K562 (cell line): ENCODE data around the gene DNAJC8. TPM values are rescaled to one million over a fixed set of nuclear protein-coding genes. Genes with fewer than 3 reads are reported as not detected.
A peak's percentile ranks its signal among the peaks of the same experiment; 100 is the strongest.

Experiments used
- ARID3B ChIP-seq: fragments of 250-450 bp; sonication (Bioruptor Pico); IDR thresholded peaks from 2 replicates; pipeline ENCODE4 v1.4.0; 2020; ENCODE audit warnings: borderline replicate concordance
- GABPB1 ChIP-seq: sonication (generic); formaldehyde crosslinking; IDR thresholded peaks from 2 replicates; pipeline ENCODE4 v1.8.0; 2022; ENCODE audit warnings: mild to moderate bottlenecking, missing genetic modification reagents
- GATAD2B ChIP-seq: fragments of 450-650 bp; IDR thresholded peaks from 2 replicates; pipeline ENCODE4 v1.6.1; 2017; ENCODE audit warnings: mild to moderate bottlenecking, borderline replicate concordance
- HMGN3 ChIP-seq: IDR thresholded peaks from 2 replicates; pipeline ENCODE4 v1.6.1; 2011; ENCODE audit warnings: borderline replicate concordance, low read depth, mild to moderate bottlenecking, mixed read lengths, low read length; ENCODE audit not compliant: insufficient read length; ENCODE audit errors: extremely low read depth
- HNRNPK ChIP-seq: fragments of 200-400 bp; formaldehyde crosslinking; IDR thresholded peaks from one replicate; pipeline ENCODE4 v1.6.1; 2018; ENCODE audit warnings: mild to moderate bottlenecking, low read depth, low read length; ENCODE audit not compliant: poor library complexity, severe bottlenecking
- L3MBTL2 ChIP-seq: fragments of 450-650 bp; IDR thresholded peaks from 2 replicates; pipeline ENCODE4 v1.6.1; 2016; ENCODE audit warnings: mild to moderate bottlenecking, moderate library complexity
- MCM7 ChIP-seq, 2 experiments: fragments of 450-650 bp; IDR thresholded peaks; 2 replicates each; pipeline ENCODE4 v1.6.1; 2016 to 2018
- MEF2D ChIP-seq: conservative IDR thresholded peaks from 2 replicates; pipeline ENCODE4 v1.6.1; 2016; ENCODE audit warnings: low read depth, missing genetic modification characterization, missing compliant biosample characterization
- MLX ChIP-seq, 2 experiments: fragments of 450-650 bp in 1 of 2; sonication (generic) in 1 of 2; formaldehyde crosslinking; conservative IDR thresholded peaks; 2 replicates each; pipeline versions ENCODE4 v1.4.0 to v1.8.1; 2020 to 2022; ENCODE audit warnings: mild to moderate bottlenecking in 1 of 2, missing genetic modification reagents in 1 of 2
- RBM22 ChIP-seq: fragments of 200-400 bp; formaldehyde crosslinking; IDR thresholded peaks from 2 replicates; pipeline ENCODE4 v1.6.1; 2018; ENCODE audit warnings: low read length, low read depth; ENCODE audit not compliant: poor library complexity, severe bottlenecking
- RFX1 ChIP-seq: fragments of 450-650 bp; IDR thresholded peaks from 2 replicates; pipeline ENCODE4 v1.6.1; 2016; ENCODE audit warnings: mild to moderate bottlenecking, moderate library complexity
- SMAD1 ChIP-seq: fragments of 150-350 bp; IDR thresholded peaks from 2 replicates; pipeline ENCODE4 v1.6.1; 2014; ENCODE audit warnings: low read length, low read depth; ENCODE audit not compliant: partially characterized antibody
- TCF7 ChIP-seq: sonication (generic); IDR thresholded peaks from 2 replicates; pipeline ENCODE4 v1.6.1; 2016; ENCODE audit warnings: antibody characterized with exemption, borderline replicate concordance
- YBX1 ChIP-seq: fragments of 450-650 bp; IDR thresholded peaks from 2 replicates; pipeline ENCODE4 v1.7.1; 2016; ENCODE audit warnings: mild to moderate bottlenecking
- YY1 ChIP-seq, 3 experiments: IDR thresholded peaks; 2 replicates each; pipeline ENCODE4 v1.6.1; 2011; ENCODE audit warnings: low read length in 2 of 3, mild to moderate bottlenecking in 2 of 3, moderate library complexity in 2 of 3, borderline replicate concordance in 1 of 3, control low read depth in 1 of 3, low read depth in 1 of 3; ENCODE audit not compliant: insufficient read depth in 3 of 3, insufficient replicate concordance in 2 of 3, control insufficient read depth in 1 of 3, insufficient read length in 1 of 3; ENCODE audit errors: extremely low read depth in 1 of 3
- ZFPM2 ChIP-seq: fragments of 250-450 bp; sonication (Bioruptor Pico); IDR thresholded peaks from 2 replicates; pipeline ENCODE4 v1.5.1; 2022; ENCODE audit warnings: mild to moderate bottlenecking
- ZKSCAN3 ChIP-seq: fragments of 250-450 bp; sonication (Bioruptor Pico); IDR thresholded peaks from 2 replicates; pipeline ENCODE4 v1.4.0; 2020
- ZNF311 ChIP-seq: fragments of 250-450 bp; sonication (Bioruptor Pico); IDR thresholded peaks from 2 replicates; pipeline ENCODE4 v1.4.0; 2020; ENCODE audit warnings: mild to moderate bottlenecking, moderate library complexity
- ZNF408 ChIP-seq: fragments of 250-450 bp; sonication (Bioruptor Pico); IDR thresholded peaks from 2 replicates; pipeline ENCODE4 v1.4.0; 2020; ENCODE audit warnings: low read depth, mild to moderate bottlenecking, moderate library complexity
- ZNF561 ChIP-seq: fragments of 450-650 bp; formaldehyde crosslinking; conservative IDR thresholded peaks from 2 replicates; pipeline ENCODE4 v1.4.0; 2020; ENCODE audit warnings: mild to moderate bottlenecking, moderate library complexity
- ZZZ3 ChIP-seq: fragments of 450-650 bp; IDR thresholded peaks from 2 replicates; pipeline ENCODE4 v1.6.1; 2016; ENCODE audit warnings: antibody characterized with exemption, mild to moderate bottlenecking, moderate library complexity
- polyA plus RNA-seq, 8 experiments: library from polyadenylated mRNA; depleted of rRNA in 4 of 8; stranded (reverse) in 5 of 8; unstranded in 3 of 8; fragments of >200 nt; fragmentation: Nextera tagmentation in 2 of 8; fragmentation: Illumina TruSeq in 1 of 8; extraction: Ambion mirVana in 2 of 8; extraction: Trizol in 1 of 8; gene quantifications; 2 replicates each; pipeline versions ENCODE4 v1.2.1 to v1.2.3, GENCODE V29; 2011 to 2014; ENCODE audit warnings: inconsistent platforms in 1 of 8, missing spikeins in 1 of 8
- total RNA-seq, 7 experiments: library from RNA; depleted of rRNA in 6 of 7; stranded (reverse); fragments of >200 nt in 6 of 7; fragmentation: Illumina TruSeq in 2 of 7; extraction: Trizol in 2 of 7; gene quantifications; 2 replicates each; pipeline versions ENCODE4 v1.2.1 to v1.2.3, GENCODE V29; 2011 to 2021; ENCODE audit warnings: low replicate concordance in 1 of 7
- TF ChIP-seq, protein P1 (sequence below), 3 experiments: IDR thresholded peaks in 2 of 3; conservative IDR thresholded peaks in 1 of 3; 2 replicates each; pipeline ENCODE4 v1.5.1; 2011 to 2012; ENCODE audit warnings: low read length in 3 of 3, mild to moderate bottlenecking in 3 of 3, control low read depth in 2 of 3, improper control_type of control experiment in 1 of 3, inconsistent platforms in 1 of 3, low read depth in 1 of 3, mixed read lengths in 1 of 3, moderate library complexity in 1 of 3; ENCODE audit not compliant: insufficient read depth in 2 of 3

The DNAJC8 gene
- total and polyA plus RNA-seq, 9 of the 15 experiments (the other 6 are each of a cell fraction or from before 2014, with no cell fraction given) = 143 to 508 (median 209) TPM

DNA sequence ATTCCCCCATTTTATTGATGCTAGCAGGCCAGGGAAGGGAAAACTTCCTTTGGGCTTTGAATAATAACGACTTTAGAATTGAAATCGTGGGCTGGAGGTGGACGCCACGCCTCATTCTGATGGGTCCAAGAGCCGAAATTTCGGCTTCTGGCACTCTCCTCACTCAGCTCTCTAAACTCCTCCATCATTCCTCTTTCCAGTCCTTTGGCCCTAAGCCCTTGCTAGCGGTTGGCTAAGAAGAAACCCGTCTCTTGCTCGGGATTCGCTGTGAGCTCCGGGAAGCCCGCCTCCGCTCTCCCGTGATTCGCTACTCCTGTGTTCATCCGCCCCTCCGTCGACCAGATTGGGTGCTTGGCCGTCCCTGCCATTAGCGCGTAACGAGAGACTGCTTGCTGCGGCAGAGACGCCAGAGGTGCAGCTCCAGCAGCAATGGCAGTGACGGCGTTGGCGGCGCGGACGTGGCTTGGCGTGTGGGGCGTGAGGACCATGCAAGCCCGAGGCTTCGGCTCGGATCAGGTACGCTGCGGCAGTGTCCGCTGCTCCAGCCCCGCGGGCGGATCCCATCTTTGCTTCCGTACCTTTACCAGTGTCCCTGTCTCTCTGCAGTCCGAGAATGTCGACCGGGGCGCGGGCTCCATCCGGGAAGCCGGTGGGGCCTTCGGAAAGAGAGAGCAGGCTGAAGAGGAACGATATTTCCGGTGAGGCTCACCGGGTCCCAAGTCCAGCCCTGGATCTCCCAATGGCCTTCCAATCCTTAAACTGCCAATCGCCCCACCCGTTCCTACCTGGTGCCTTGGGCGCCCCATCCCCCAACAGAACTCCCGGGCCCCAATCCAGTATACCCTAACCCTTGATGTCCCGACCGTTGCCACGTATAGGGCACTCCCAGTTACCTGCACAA, 3.2 kb upstream of the DNAJC8 start, which contains the start of gene ATP5IF1 (continued):
- TF ChIP-seq, protein P1, sequence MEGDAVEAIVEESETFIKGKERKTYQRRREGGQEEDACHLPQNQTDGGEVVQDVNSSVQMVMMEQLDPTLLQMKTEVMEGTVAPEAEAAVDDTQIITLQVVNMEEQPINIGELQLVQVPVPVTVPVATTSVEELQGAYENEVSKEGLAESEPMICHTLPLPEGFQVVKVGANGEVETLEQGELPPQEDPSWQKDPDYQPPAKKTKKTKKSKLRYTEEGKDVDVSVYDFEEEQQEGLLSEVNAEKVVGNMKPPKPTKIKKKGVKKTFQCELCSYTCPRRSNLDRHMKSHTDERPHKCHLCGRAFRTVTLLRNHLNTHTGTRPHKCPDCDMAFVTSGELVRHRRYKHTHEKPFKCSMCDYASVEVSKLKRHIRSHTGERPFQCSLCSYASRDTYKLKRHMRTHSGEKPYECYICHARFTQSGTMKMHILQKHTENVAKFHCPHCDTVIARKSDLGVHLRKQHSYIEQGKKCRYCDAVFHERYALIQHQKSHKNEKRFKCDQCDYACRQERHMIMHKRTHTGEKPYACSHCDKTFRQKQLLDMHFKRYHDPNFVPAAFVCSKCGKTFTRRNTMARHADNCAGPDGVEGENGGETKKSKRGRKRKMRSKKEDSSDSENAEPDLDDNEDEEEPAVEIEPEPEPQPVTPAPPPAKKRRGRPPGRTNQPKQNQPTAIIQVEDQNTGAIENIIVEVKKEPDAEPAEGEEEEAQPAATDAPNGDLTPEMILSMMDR (IDR thresholded peaks at IDR 0.05 in 2 of 3, conservative IDR thresholded peaks at IDR 0.05 in 1 of 3; ENCODE audit: insufficient read depth in 2 of 3, low read depth in 1 of 3, low read length in 3 of 3) = no peak
- TF ChIP-seq L3MBTL2 = no peak; the same call in 1 of the 2 replicates
- peak; percentile 61 for TF ChIP-seq HMGN3
- no peak for TF ChIP-seq ZNF561 (CRISPR knock-in tag)
- no peak for TF ChIP-seq MLX (CRISPR knock-in tag; conservative IDR thresholded peaks at IDR 0.05)
- no peak for TF ChIP-seq TCF7
- TF ChIP-seq ZNF311 = no peak
- TF ChIP-seq ZNF408 (CRISPR knock-in tag) = no peak
- no peak for TF ChIP-seq YBX1
- peak; percentile 72 for TF ChIP-seq GABPB1 (CRISPR knock-in tag)
- peak; percentile 79 for TF ChIP-seq SMAD1
- no peak for TF ChIP-seq RFX1
- TF ChIP-seq MCM7 (IDR thresholded peaks at IDR 0.05) = no peak
- TF ChIP-seq ZKSCAN3 (CRISPR knock-in tag) = no peak
- peak in 2 of 3 experiments; percentile 79 for TF ChIP-seq YY1 (IDR thresholded peaks at IDR 0.05; ENCODE audit: borderline replicate concordance in 1 of 3, control insufficient read depth in 1 of 3, extremely low read depth in 1 of 3, insufficient read depth in 3 of 3, insufficient read length in 1 of 3, insufficient replicate concordance in 2 of 3, low read depth in 1 of 3, low read length in 2 of 3)
- no peak for TF ChIP-seq GATAD2B
- TF ChIP-seq ARID3B = no peak
- no peak for TF ChIP-seq RBM22
- no peak for TF ChIP-seq HNRNPK
- no peak for TF ChIP-seq ZZZ3
- TF ChIP-seq ZFPM2 (CRISPR knock-in tag) = no peak
- no peak for TF ChIP-seq MEF2D
